Measurements from ENCODE around the gene MAPT.
A peak's percentile ranks its signal among the peaks of the same experiment; 100 is the strongest.

MAPT gene

DNA sequence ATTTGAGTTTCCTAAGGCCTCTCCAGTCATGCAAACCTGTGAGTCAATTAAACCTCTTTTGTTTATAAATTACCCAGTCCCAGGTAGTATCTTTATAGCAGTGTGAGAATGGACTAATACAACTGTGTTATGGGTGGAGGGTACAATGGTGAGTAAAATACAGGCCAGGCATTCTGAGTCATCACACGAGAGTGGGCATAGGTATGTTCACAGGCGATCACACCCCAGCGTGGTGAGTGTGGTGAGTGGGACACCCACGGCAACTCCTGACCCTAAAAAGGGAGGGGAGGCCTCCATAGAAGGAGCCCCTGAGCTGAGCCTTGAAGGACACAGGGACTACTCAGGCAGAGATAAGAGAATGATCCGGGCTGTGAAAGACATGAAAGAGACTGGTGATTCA is 22.6 kb upstream of the MAPT start:
- no peaks in the 10 kb centered on the region for H3K4me1 ChIP-seq (ENCODE audit: control insufficient read depth in 5 of 5, insufficient read depth in 5 of 5, low read length in 5 of 5)
- H3K27ac ChIP-seq (ENCODE audit: low read depth, low read length): no peak overlapping the region
- no peaks in the 10 kb centered on the region for H3K9me3 ChIP-seq (ENCODE audit: control insufficient read depth in 5 of 5, low read length in 5 of 5)
- H3K27me3 ChIP-seq (ENCODE audit: control insufficient read depth in 5 of 5, insufficient read depth in 4 of 5, low read length in 5 of 5): peaks cover 2 to 14% (median 8%) of the 10 kb centered on the region in 5 donors
- H3K9ac ChIP-seq (ENCODE audit: low read length in 5 of 5): no peak overlapping the region
- H3K36me3 ChIP-seq (ENCODE audit: control insufficient read depth in 5 of 5, insufficient read depth in 5 of 5, low read length in 5 of 5): no peaks in the 10 kb centered on the region
- H3K4me3 ChIP-seq (ENCODE audit: low read depth in 1 of 5, low read length in 5 of 5): no peak overlapping the region

DNA sequence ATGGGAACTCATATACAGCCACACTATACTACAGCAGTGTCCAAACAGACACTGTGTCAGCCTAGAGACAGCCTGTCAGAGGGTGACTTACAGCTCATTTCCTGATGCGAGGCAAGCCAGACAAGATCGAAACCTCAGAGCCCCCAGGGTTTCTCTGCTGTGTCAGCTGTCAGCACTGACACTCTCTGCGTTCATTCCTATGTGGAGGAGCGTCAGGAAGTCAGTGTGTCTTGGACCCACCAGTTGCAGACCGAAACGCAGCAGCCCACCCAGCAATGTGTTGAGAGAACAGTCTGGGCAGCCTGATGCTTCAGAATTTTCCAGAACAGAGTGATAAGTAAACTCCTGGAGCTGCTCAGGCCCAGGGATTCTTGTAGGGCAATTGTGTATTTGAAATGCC is 20.6 kb upstream of the MAPT start:
- peaks cover 0 to 5% (median 4%) of the 10 kb centered on the region in 5 donors for H3K9me3 ChIP-seq (ENCODE audit: control insufficient read depth in 5 of 5, low read length in 5 of 5)
- no peaks in the 10 kb centered on the region for H3K4me1 ChIP-seq (ENCODE audit: control insufficient read depth in 5 of 5, insufficient read depth in 5 of 5, low read length in 5 of 5)
- no peak overlapping the region for H3K4me3 ChIP-seq (ENCODE audit: low read depth in 1 of 5, low read length in 5 of 5)
- H3K27me3 ChIP-seq (ENCODE audit: control insufficient read depth in 5 of 5, insufficient read depth in 4 of 5, low read length in 5 of 5): peaks cover 2 to 19% (median 8%) of the 10 kb centered on the region in 5 donors
- no peak overlapping the region for H3K9ac ChIP-seq (ENCODE audit: low read length in 5 of 5)
- H3K36me3 ChIP-seq (ENCODE audit: control insufficient read depth in 5 of 5, insufficient read depth in 5 of 5, low read length in 5 of 5): no peaks in the 10 kb centered on the region
- no peak overlapping the region for H3K27ac ChIP-seq (ENCODE audit: low read depth, low read length)

DNA sequence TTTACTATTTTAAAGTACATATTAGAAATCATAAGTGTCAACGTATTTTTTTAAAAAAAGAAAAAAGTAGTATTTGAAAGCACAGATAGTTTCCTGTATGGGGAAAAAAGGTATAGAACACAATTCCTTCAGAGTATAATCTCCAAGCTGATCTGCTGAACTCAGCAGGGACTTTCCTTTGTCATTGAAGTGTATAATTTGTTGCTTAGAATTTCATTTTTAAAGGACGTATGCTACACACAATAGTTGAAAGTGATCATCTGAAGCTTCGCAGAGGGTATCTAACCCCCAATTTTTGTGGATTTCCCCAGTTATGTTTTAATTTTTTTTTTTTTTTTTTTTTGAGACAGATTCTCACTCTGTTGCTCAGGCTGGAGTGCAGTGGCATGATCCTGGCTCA is 20.2 kb upstream of the MAPT start:
- Histone ChIP-seq H3K9me3 (ENCODE audit: control insufficient read depth in 5 of 5, low read length in 5 of 5) (peaks cover 0 to 5% (median 4%) of the 10 kb centered on the region in 5 donors), H3K27ac (ENCODE audit: low read depth, low read length) (no peak overlapping the region), H3K36me3 (ENCODE audit: control insufficient read depth in 5 of 5, insufficient read depth in 5 of 5, low read length in 5 of 5) (no peaks in the 10 kb centered on the region), H3K4me3 (ENCODE audit: low read depth in 1 of 5, low read length in 5 of 5) (no peak overlapping the region), H3K4me1 (ENCODE audit: control insufficient read depth in 5 of 5, insufficient read depth in 5 of 5, low read length in 5 of 5) (no peaks in the 10 kb centered on the region), H3K9ac (ENCODE audit: low read length in 5 of 5) (no peak overlapping the region), H3K27me3 (ENCODE audit: control insufficient read depth in 5 of 5, insufficient read depth in 4 of 5, low read length in 5 of 5) (peaks cover 2 to 19% (median 8%) of the 10 kb centered on the region in 5 donors)

DNA sequence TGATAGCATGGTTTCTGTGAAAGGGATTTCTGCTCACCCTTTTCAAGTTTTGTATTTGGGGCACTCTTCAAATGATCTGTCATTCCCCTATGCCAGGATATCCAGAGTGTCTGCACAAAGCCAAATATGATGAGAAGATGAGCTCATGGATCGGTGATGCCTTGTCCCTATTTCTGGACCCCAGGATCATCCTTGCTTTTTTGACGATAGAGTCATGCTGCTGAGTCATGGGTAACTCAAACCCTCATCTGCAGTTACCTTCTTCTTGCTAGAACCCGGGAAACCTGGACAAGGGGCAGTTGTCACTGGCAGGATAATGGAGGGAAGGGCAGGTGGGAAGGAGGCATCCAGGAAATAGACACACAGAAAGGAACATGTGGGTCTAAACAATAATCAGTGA is 17.8 kb upstream of the MAPT start:
- no peak overlapping the region for H3K4me3 ChIP-seq (ENCODE audit: low read depth in 1 of 5, low read length in 5 of 5)
- no peaks in the 10 kb centered on the region for H3K36me3 ChIP-seq (ENCODE audit: control insufficient read depth in 5 of 5, insufficient read depth in 5 of 5, low read length in 5 of 5)
- H3K4me1 ChIP-seq (ENCODE audit: control insufficient read depth in 5 of 5, insufficient read depth in 5 of 5, low read length in 5 of 5): no peaks in the 10 kb centered on the region
- peaks cover 2 to 19% (median 7%) of the 10 kb centered on the region in 5 donors for H3K27me3 ChIP-seq (ENCODE audit: control insufficient read depth in 5 of 5, insufficient read depth in 4 of 5, low read length in 5 of 5)
- H3K27ac ChIP-seq (ENCODE audit: low read depth, low read length): no peak overlapping the region
- H3K9ac ChIP-seq (ENCODE audit: low read length in 5 of 5): no peak overlapping the region
- H3K9me3 ChIP-seq (ENCODE audit: control insufficient read depth in 5 of 5, low read length in 5 of 5): peaks cover 0 to 5% (median 4%) of the 10 kb centered on the region in 5 donors

DNA sequence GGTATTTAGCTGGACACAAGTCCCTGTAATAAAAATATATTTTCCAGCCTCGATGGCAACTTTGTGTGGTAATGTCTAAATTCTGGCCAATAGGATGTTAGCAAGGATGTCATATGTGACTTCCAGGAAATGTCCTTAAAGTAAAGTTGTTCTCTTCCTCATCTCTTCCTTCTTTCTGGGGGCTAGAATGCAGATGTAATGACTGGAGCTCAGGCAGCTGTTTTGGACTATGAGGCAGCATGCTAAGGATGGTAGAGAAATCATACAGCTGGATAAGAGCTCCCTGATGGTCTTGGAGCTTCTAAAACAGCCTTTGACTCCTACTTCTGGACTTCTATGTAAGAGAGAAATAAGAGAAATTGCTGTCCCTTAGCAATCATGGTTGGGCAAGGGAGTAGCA is 16.9 kb upstream of the MAPT start:
- Histone ChIP-seq H3K4me1 (ENCODE audit: control insufficient read depth in 5 of 5, insufficient read depth in 5 of 5, low read length in 5 of 5) (no peaks in the 10 kb centered on the region), H3K9me3 (ENCODE audit: control insufficient read depth in 5 of 5, low read length in 5 of 5) (peaks cover 0 to 5% (median 4%) of the 10 kb centered on the region in 5 donors), H3K27me3 (ENCODE audit: control insufficient read depth in 5 of 5, insufficient read depth in 4 of 5, low read length in 5 of 5) (peaks cover 0 to 19% (median 3%) of the 10 kb centered on the region in 5 donors), H3K36me3 (ENCODE audit: control insufficient read depth in 5 of 5, insufficient read depth in 5 of 5, low read length in 5 of 5) (no peaks in the 10 kb centered on the region), H3K27ac (ENCODE audit: low read depth, low read length) (no peak overlapping the region), H3K9ac (ENCODE audit: low read length in 5 of 5) (no peak overlapping the region), H3K4me3 (ENCODE audit: low read depth in 1 of 5, low read length in 5 of 5) (no peak overlapping the region)

DNA sequence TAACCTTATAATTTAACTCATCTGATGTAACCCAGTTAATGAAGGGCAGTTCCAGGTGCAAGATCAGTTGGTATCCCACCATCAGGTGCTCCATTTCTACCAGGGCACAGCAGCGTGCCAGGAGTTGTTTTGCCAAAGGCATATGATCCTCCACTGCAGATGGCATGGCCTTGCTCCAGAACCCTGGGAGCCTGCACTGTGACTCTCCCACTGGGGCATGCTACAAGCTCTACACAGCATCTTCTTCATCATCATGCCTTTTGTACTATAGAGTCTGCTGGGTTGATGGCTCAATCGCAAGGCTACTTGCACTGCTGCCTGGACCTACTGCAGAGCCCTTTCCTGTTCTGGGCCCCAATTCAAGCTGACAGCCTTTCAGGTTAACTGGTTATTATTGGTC is 11.3 kb upstream of the MAPT start:
- H3K27ac ChIP-seq (ENCODE audit: low read depth, low read length): no peak overlapping the region
- H3K27me3 ChIP-seq (ENCODE audit: control insufficient read depth in 5 of 5, insufficient read depth in 4 of 5, low read length in 5 of 5): peaks cover 0 to 3% (median 0%) of the 10 kb centered on the region in 5 donors
- no peak overlapping the region for H3K4me3 ChIP-seq (ENCODE audit: low read depth in 1 of 5, low read length in 5 of 5)
- no peaks in the 10 kb centered on the region for H3K36me3 ChIP-seq (ENCODE audit: control insufficient read depth in 5 of 5, insufficient read depth in 5 of 5, low read length in 5 of 5)
- no peaks in the 10 kb centered on the region for H3K4me1 ChIP-seq (ENCODE audit: control insufficient read depth in 5 of 5, insufficient read depth in 5 of 5, low read length in 5 of 5)
- no peak overlapping the region for H3K9ac ChIP-seq (ENCODE audit: low read length in 5 of 5)
- peaks cover 0 to 7% (median 3%) of the 10 kb centered on the region in 5 donors for H3K9me3 ChIP-seq (ENCODE audit: control insufficient read depth in 5 of 5, low read length in 5 of 5)

DNA sequence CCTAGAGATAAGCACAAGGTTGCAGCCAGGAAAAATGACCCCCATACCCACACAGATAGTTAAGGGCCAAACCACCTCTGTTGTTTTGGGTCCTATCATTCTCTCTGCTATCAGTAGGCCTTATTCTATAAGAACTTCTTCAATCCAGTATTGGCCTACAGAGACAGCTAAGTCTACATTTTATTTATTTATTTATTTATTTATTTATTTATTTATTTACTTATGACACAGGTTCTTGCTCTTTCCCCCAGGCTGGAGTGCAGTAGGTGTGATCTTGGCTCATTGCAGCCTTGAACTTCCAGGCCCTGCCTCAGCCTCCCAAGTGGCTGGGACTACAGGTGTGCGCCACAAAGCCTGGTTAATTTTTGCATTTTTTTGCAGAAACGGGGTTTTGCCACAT is 7.5 kb upstream of the MAPT start:
- no peak overlapping the region for H3K4me3 ChIP-seq (ENCODE audit: low read depth in 1 of 5, low read length in 5 of 5)
- no peaks in the 10 kb centered on the region for H3K4me1 ChIP-seq (ENCODE audit: control insufficient read depth in 5 of 5, insufficient read depth in 5 of 5, low read length in 5 of 5)

DNA sequence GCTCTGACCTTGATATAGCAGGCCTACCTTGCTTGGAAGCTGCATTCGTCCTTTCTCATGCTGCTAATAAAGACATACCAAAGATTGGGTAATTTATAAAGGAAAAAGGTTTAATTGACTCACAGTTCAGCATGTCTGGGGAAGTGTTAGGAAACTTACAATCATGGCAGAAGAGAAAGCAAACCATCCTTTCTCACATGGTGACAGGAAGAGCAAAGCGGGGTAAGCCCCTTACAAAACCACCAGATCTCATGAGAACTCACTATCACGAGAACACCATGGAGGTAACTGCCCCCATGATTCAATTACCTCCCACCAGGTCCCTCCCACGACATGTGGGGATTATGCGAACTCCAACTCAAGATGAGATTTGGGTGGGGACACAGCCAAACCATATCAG is 6.0 kb upstream of the MAPT start:
- Histone ChIP-seq H3K27me3 (ENCODE audit: control insufficient read depth in 5 of 5, insufficient read depth in 4 of 5, low read length in 5 of 5) (peaks cover 0 to 3% (median 0%) of the 10 kb centered on the region in 5 donors), H3K27ac (ENCODE audit: low read depth, low read length) (no peak overlapping the region), H3K4me1 (ENCODE audit: control insufficient read depth in 5 of 5, insufficient read depth in 5 of 5, low read length in 5 of 5) (peaks cover 0 to under 1% (median 0%) of the 10 kb centered on the region in 5 donors), H3K9me3 (ENCODE audit: control insufficient read depth in 5 of 5, low read length in 5 of 5) (peaks cover 0 to 7% (median 3%) of the 10 kb centered on the region in 5 donors), H3K36me3 (ENCODE audit: control insufficient read depth in 5 of 5, insufficient read depth in 5 of 5, low read length in 5 of 5) (no peaks in the 10 kb centered on the region), H3K4me3 (ENCODE audit: low read depth in 1 of 5, low read length in 5 of 5) (no peak overlapping the region), H3K9ac (ENCODE audit: low read length in 5 of 5) (no peak overlapping the region)

More for the DNA sequence above, 7.5 kb upstream of the MAPT start:
- Histone ChIP-seq H3K9ac (ENCODE audit: low read length in 5 of 5) (no peak overlapping the region), H3K36me3 (ENCODE audit: control insufficient read depth in 5 of 5, insufficient read depth in 5 of 5, low read length in 5 of 5) (no peaks in the 10 kb centered on the region), H3K27ac (ENCODE audit: low read depth, low read length) (no peak overlapping the region), H3K27me3 (ENCODE audit: control insufficient read depth in 5 of 5, insufficient read depth in 4 of 5, low read length in 5 of 5) (peaks cover 0 to 4% (median 0%) of the 10 kb centered on the region in 5 donors), H3K9me3 (ENCODE audit: control insufficient read depth in 5 of 5, low read length in 5 of 5) (peaks cover 0 to 7% (median 3%) of the 10 kb centered on the region in 5 donors)

DNA sequence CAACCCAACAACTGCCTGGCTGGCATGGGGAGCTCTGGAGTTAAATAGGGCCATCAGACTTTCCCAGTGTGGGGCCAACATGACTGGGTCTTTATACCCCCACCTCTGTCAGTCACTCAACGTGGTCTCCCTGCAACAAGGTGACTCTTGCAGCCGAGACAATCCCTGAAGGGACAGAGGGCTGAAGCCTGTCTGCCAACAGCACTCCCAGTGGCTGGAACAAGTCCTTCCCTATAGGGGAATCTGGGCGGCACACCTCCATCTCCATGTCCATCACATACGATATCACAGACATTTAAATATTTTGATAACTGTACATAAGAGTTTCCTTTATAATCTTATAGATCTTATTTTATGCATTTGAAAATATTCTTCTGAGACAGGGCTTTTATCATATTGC is 4.8 kb upstream of the MAPT start:
- Histone ChIP-seq H3K4me1 (ENCODE audit: control insufficient read depth in 5 of 5, insufficient read depth in 5 of 5, low read length in 5 of 5) (peaks cover 0 to 10% (median 6%) of the 10 kb centered on the region in 5 donors), H3K4me3 (ENCODE audit: low read depth in 1 of 5, low read length in 5 of 5) (no peak overlapping the region), H3K27me3 (ENCODE audit: control insufficient read depth in 5 of 5, insufficient read depth in 4 of 5, low read length in 5 of 5) (peaks cover 0 to 3% (median 0%) of the 10 kb centered on the region in 5 donors), H3K9ac (ENCODE audit: low read length in 5 of 5) (no peak overlapping the region), H3K27ac (ENCODE audit: low read depth, low read length) (no peak overlapping the region), H3K36me3 (ENCODE audit: control insufficient read depth in 5 of 5, insufficient read depth in 5 of 5, low read length in 5 of 5) (no peaks in the 10 kb centered on the region), H3K9me3 (ENCODE audit: control insufficient read depth in 5 of 5, low read length in 5 of 5) (peaks cover 0 to 6% (median under 1%) of the 10 kb centered on the region in 5 donors)

DNA sequence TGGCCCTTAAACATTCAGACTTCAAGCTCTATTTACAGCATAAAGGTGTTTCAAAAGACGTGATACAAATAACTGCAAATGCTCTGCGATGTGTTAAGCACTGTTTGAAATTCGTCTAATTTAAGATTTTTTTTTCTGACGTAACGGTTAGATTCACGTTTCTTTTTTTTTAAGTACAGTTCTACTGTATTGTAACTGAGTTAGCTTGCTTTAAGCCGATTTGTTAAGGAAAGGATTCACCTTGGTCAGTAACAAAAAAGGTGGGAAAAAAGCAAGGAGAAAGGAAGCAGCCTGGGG is 681 bp upstream of the MAPT start:
- Histone ChIP-seq H3K27me3 (ENCODE audit: control insufficient read depth in 5 of 5, insufficient read depth in 4 of 5, low read length in 5 of 5) (peaks cover 0 to 21% (median 14%) of the 10 kb centered on the region in 5 donors), H3K27ac (ENCODE audit: low read depth, low read length) (no peak overlapping the region), H3K9ac (ENCODE audit: low read length in 5 of 5) (peak overlapping the region in 4 of 5 donors; percentile 63 to 85 (median 72)), H3K36me3 (ENCODE audit: control insufficient read depth in 5 of 5, insufficient read depth in 5 of 5, low read length in 5 of 5) (no peaks in the 10 kb centered on the region), H3K4me1 (ENCODE audit: control insufficient read depth in 5 of 5, insufficient read depth in 5 of 5, low read length in 5 of 5) (peaks cover 0 to 40% (median 37%) of the 10 kb centered on the region in 5 donors), H3K4me3 (ENCODE audit: low read depth in 1 of 5, low read length in 5 of 5) (peak overlapping the region; percentile 61 to 96 (median 80)), H3K9me3 (ENCODE audit: control insufficient read depth in 5 of 5, low read length in 5 of 5) (no peaks in the 10 kb centered on the region)

Data from subcutaneous abdominal adipose tissue (tissue), 5 donors.